T-helper 1 cell treated with Interleukin-12 subunit alpha and Interleukin-12 subunit beta and Interleukin-4 antibody, amounts not matched to agents 30 μg/mL and 1 μg/mL, for 36 hours (primary cell): ENCODE measurements around the gene TLE4.
"Not testable (repeated sequence)": the region's sequence is repeated elsewhere in the genome, so short reads cannot be mapped to it uniquely, and the experiment has no call there.

ENCODE experiments used
- H3K27ac Mint-ChIP-seq: one replicate; pipeline ENCODE4 v1.8.0; 2021; ENCODE audit warnings: mild to moderate bottlenecking, mixed read lengths
- H3K27me3 Mint-ChIP-seq: one replicate; pipeline ENCODE4 v1.8.0; 2021; ENCODE audit warnings: low read depth, mixed read lengths
- H3K36me3 Mint-ChIP-seq: one replicate; pipeline ENCODE4 v1.8.0; 2021; ENCODE audit warnings: low read depth, mixed read lengths
- H3K4me1 Mint-ChIP-seq: one replicate; pipeline ENCODE4 v1.8.0; 2021; ENCODE audit warnings: low read depth, mixed read lengths
- H3K4me3 Mint-ChIP-seq: one replicate; pipeline ENCODE4 v1.8.0; 2021; ENCODE audit warnings: mild to moderate bottlenecking, moderate library complexity, mixed read lengths
- H3K9me3 Mint-ChIP-seq: one replicate; pipeline ENCODE4 v1.8.0; 2021; ENCODE audit warnings: mixed read lengths

Gene TLE4

GRCh38 chr9:79629721-79630120, 58.0 kb downstream of the TLE4 start:
- Mint-ChIP-seq H3K36me3 (peaks cover 7% of the 10 kb centered on the region), H3K4me3 (no peak overlapping the region), H3K9me3 (no peaks in the 10 kb centered on the region), H3K27ac (no peak overlapping the region), H3K27me3 (no peaks in the 10 kb centered on the region), H3K4me1 (peaks cover 31% of the 10 kb centered on the region)

DNA sequence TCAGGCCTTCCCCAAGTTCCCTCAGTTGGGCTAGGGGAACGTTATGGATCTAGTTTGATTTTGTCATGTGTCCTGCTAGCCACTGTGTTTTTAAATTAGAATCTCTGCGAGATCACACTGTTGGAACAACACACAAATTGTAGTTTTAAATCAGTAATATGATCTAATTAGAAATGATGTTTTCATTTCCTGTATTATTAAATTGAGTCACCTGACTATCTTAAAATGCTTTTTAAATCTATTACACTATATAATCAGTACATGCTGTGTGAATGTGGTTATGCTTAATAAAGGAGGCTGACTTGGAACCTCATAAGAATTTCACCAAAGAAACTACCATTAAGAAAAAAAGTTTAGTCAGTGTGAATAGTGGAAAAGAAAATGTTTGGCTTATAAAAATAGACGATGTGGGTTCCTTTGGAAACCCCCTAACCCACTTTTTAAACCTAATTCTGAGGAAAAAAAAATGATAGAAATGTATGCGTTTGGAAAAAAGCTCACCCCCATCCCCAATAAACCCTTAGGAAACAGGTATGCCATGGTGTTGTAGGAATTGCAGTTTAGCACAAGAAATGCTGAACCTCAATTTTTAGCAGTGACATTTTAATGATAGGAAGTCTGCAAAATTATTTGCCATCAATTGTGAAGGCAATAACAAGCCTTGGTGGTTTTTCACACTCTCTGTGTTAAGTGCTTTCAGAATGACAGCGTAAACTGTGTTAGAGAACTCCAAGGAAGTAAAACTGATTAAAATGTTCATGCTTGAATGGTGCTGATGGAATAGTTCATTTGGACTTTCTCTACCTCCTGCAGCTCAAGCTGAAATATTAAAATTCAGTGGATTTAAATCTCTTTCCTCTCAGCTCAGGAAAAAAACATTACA, 59.0 kb downstream of the TLE4 start:
- Mint-ChIP-seq H3K9me3 (no peaks in the 10 kb centered on the region), H3K27ac (peak overlapping the region; percentile 15), H3K4me1 (peaks cover 30% of the 10 kb centered on the region), H3K36me3 (peaks cover 7% of the 10 kb centered on the region), H3K27me3 (no peaks in the 10 kb centered on the region), H3K4me3 (peak overlapping the region; percentile 32)

- Mint-ChIP-seq H3K36me3 (peaks cover 7% of the 10 kb centered on the region), H3K4me1 (peaks cover 30% of the 10 kb centered on the region), H3K27me3 (no peaks in the 10 kb centered on the region), H3K4me3 (no peak overlapping the region), H3K27ac (no peak overlapping the region), H3K9me3 (no peaks in the 10 kb centered on the region)
Observed at GRCh38 chr9:79632060-79632459, 60.3 kb downstream of the TLE4 start.

DNA sequence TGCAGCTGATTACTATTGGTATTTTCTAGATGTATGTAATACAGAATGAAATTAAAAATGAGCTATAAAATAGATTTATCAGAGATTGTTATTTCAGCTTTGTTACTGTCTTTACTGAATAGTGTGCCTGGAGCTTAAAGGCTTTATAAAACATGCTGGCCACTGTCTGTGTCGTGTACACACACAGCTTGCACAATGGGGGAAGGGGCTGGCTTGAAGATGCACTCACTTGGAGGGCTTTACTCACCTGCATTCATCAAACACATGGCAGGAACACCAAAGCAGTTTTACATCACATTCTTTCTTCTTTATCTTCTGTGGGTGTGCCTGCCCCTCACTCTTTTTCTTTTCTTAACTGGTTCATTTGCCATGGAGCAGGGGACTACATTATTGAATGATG, 60.9 kb downstream of the TLE4 start:
- Mint-ChIP-seq H3K27me3 (no peaks in the 10 kb centered on the region), H3K4me1 (peaks cover 36% of the 10 kb centered on the region), H3K36me3 (peaks cover 3% of the 10 kb centered on the region), H3K9me3 (no peaks in the 10 kb centered on the region), H3K27ac (no peak overlapping the region), H3K4me3 (no peak overlapping the region)

DNA sequence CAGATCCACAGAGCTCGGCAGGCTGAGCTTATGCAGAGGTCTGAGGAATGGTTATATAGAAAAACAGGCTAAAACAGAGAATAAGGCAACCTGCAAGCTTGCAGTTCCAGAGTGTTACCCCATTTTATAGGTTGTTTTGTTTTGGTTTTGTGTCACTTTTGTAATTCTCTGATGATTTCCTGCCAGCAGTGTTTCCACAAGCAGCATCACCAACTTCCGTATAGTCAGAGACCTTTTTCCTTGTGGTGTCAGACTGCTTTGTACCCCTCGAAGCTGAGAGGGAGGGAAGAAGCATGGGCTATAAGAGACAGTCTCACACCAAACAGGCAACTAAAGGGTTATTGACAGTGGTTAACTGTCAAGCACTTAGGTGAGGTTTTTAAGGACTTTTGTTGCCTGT, 61.8 kb downstream of the TLE4 start:
- no peak overlapping the region for H3K27ac Mint-ChIP-seq
- no peaks in the 10 kb centered on the region for H3K27me3 Mint-ChIP-seq
- H3K36me3 Mint-ChIP-seq: peaks cover 4% of the 10 kb centered on the region
- no peak overlapping the region for H3K4me3 Mint-ChIP-seq
- H3K9me3 Mint-ChIP-seq: peaks cover 2% of the 10 kb centered on the region
- H3K4me1 Mint-ChIP-seq: peaks cover 40% of the 10 kb centered on the region

DNA sequence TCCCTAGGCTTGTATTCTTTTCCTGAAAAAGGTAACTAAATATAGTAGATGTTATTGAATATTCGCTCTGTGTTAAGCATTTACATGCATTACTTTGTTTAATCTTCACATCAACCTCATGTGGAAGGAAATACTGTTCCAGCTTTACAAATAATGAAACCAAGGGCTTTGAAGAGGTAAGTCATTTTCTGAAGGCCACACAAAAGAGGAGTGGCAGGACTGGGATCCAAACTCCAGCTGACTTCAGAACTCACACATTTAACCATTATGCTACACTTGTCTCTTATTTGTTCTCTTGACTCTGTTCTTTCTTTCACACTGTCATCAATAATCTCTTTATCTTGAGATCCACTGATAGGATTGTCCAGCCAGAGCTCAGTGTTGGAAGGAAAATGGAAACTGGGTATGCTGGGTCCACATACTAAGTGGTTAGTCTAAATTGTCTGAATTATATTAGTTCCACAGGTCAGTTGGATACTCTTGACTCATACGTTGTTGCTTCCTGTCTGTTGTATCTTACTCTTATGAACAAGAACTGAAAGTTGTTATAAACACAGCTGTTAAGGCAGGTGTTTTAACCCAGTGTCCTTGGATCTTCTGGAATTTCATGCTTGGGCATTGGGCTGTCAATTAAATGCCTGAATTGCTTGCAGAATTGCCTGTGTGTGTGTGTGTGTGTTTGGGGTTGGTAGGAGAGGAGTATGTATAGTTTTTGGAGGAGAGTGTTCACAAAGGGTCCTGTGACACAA, 65.6 kb downstream of the TLE4 start:
- peaks cover 6% of the 10 kb centered on the region for H3K9me3 Mint-ChIP-seq
- peaks cover 10% of the 10 kb centered on the region for H3K36me3 Mint-ChIP-seq
- H3K27me3 Mint-ChIP-seq: no peaks in the 10 kb centered on the region
- peaks cover 32% of the 10 kb centered on the region for H3K4me1 Mint-ChIP-seq
- no peak overlapping the region for H3K4me3 Mint-ChIP-seq
- no peak overlapping the region for H3K27ac Mint-ChIP-seq

DNA sequence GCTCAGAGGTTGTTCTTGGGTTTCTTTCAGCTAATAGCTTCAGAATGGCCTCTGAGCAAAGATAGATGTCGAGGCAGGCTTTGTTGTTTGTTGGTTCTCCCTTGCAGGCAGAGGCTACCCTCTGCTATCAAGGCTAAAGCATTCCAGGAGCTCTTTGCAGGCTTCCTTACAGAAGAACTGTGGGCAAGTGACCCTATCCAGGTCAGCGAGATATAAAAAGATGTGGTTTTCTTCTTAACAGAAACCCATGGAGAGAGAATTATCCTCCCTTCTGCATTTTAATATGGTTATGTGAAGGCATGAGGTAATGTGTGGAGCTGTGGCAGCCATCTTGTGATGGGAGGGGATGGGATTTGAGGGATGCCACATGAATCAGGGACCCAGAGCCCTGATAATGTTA, 67.0 kb downstream of the TLE4 start:
- no peaks in the 10 kb centered on the region for H3K27me3 Mint-ChIP-seq
- H3K36me3 Mint-ChIP-seq: peaks cover 17% of the 10 kb centered on the region
- peaks cover 25% of the 10 kb centered on the region for H3K4me1 Mint-ChIP-seq
- no peak overlapping the region for H3K27ac Mint-ChIP-seq
- peaks cover 20% of the 10 kb centered on the region for H3K9me3 Mint-ChIP-seq
- H3K4me3 Mint-ChIP-seq: no peak overlapping the region

DNA sequence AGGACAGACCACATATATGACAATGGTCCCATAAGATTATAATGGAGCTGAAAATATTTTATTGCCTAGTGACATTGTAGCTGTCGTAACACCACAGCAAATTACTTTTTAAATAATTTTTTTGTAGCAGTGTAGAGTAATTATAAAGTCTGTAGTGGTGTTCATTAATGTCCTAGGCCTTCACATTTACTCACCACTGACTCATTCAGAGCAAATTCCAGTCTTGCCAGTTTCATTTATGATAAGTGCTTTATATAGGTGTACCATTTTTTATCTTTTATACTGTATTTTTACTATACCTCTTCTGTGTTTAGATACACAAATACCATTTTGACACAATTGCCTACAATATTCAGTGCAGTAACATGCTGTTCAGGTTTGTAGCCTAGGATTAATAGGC, 67.6 kb downstream of the TLE4 start:
- Mint-ChIP-seq H3K36me3 (peaks cover 22% of the 10 kb centered on the region), H3K4me3 (no peak overlapping the region), H3K27me3 (no peaks in the 10 kb centered on the region), H3K9me3 (peaks cover 25% of the 10 kb centered on the region), H3K27ac (no peak overlapping the region), H3K4me1 (peaks cover 25% of the 10 kb centered on the region)

- not testable (repeated sequence) for H3K27ac Mint-ChIP-seq, H3K27me3 Mint-ChIP-seq
- peaks cover 32% of the 10 kb centered on the region for H3K9me3 Mint-ChIP-seq
- peak overlapping the region; percentile 8 for H3K4me3 Mint-ChIP-seq
- peaks cover 23% of the 10 kb centered on the region for H3K4me1 Mint-ChIP-seq
- H3K36me3 Mint-ChIP-seq: peaks cover 28% of the 10 kb centered on the region
Observed at GRCh38 chr9:79640067-79640466, 68.3 kb downstream of the TLE4 start.

DNA sequence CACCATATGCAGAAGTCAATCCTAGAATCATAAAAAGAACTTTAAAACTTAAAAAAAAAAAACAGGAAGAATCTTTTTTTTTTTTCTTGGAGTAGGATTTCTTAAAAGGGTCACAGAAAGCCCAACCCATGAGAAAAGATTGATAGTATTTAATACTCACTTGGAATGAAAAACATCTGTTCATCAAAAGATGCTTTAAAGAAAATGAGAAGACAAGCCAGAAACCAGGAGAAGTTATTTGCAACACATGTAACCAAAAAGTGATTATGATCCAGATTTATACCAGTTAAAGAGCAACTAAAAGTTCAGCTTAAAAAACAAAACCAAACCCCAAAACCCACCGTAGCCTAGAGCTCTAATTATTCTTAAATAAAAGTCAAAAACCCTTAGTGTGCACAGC, 69.3 kb downstream of the TLE4 start:
- no peak overlapping the region for H3K4me3 Mint-ChIP-seq
- peaks cover 23% of the 10 kb centered on the region for H3K4me1 Mint-ChIP-seq
- H3K27ac Mint-ChIP-seq: no peak overlapping the region
- H3K9me3 Mint-ChIP-seq: peaks cover 36% of the 10 kb centered on the region
- peaks cover 28% of the 10 kb centered on the region for H3K36me3 Mint-ChIP-seq
- H3K27me3 Mint-ChIP-seq: no peaks in the 10 kb centered on the region

DNA sequence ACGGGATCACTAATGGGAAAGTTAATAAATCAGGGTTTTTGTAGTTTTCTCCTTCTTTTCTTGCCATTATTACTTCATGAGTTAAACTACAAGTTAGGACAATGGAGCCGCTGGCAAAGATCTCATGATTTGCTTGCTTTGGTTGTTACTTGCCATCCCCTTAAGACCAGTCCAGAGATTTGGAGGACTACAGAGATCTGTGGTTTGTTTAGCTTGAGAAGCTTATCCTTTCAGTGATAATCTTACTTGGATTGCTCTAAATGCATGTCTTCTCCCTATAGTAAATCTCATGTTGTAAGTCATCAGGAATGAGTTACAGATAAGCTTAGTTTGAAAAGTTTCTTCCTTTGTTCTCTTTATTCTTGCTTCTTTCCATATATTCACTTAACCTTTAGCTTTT, 70.9 kb downstream of the TLE4 start:
- no peaks in the 10 kb centered on the region for H3K27me3 Mint-ChIP-seq
- H3K36me3 Mint-ChIP-seq: peaks cover 27% of the 10 kb centered on the region

GRCh38 chr9:79644048-79644447, 72.3 kb downstream of the TLE4 start:
- Mint-ChIP-seq H3K36me3 (peaks cover 22% of the 10 kb centered on the region), H3K9me3 (peaks cover 30% of the 10 kb centered on the region), H3K4me3 (no peak overlapping the region), H3K27me3 (no peaks in the 10 kb centered on the region), H3K4me1 (peaks cover 10% of the 10 kb centered on the region), H3K27ac (no peak overlapping the region)

More for the DNA sequence above, 70.9 kb downstream of the TLE4 start:
- H3K9me3 Mint-ChIP-seq: peaks cover 36% of the 10 kb centered on the region
- H3K4me1 Mint-ChIP-seq: peaks cover 17% of the 10 kb centered on the region
- no peak overlapping the region for H3K27ac Mint-ChIP-seq
- H3K4me3 Mint-ChIP-seq: no peak overlapping the region

DNA sequence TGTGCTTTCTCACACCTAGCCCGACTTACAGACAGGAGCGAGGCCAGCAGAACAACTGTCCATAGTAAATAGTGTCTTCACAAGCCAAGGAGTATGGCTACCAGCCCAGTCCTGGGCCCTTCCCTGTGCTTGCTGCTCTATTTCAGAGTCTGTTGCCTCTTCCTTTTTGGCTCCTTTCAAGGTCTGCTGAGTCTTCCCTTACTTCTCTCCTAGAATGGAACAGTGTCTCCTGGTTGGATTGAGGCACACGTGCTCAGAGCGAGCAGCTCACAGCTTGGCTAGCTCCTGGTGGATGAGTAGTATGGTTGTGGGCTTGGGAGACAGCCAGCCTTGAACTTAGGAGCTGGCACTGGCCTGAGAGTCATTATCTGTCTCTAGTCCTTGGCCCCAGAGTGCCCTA, 72.8 kb downstream of the TLE4 start:
- H3K27ac Mint-ChIP-seq: no peak overlapping the region
- H3K27me3 Mint-ChIP-seq: no peaks in the 10 kb centered on the region
- H3K4me1 Mint-ChIP-seq: peaks cover 8% of the 10 kb centered on the region
- no peak overlapping the region for H3K4me3 Mint-ChIP-seq
- peaks cover 30% of the 10 kb centered on the region for H3K9me3 Mint-ChIP-seq
- H3K36me3 Mint-ChIP-seq: peaks cover 22% of the 10 kb centered on the region

DNA sequence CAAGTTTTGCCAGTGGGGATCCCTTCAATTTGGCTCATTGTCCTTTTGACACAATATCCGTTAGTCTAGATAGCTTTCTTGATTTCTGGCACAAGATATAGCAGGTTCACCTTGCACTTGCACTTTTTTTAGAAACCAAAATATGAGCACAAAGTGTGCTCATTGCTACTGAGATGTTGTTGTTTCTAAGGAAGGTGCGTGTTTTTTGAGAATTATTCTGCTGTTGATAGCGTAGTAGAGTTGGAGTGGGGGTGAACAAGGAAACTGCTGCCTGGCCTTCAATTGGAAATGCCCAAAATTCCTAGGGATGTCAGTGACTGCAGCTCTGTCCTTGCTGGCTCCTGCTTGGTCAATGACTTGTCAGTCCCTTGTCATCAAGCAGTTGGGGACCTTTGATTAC, 73.3 kb downstream of the TLE4 start:
- peaks cover 4% of the 10 kb centered on the region for H3K4me1 Mint-ChIP-seq
- peaks cover 20% of the 10 kb centered on the region for H3K36me3 Mint-ChIP-seq
- H3K27me3 Mint-ChIP-seq: no peaks in the 10 kb centered on the region
- H3K9me3 Mint-ChIP-seq: peaks cover 30% of the 10 kb centered on the region
- H3K4me3 Mint-ChIP-seq: no peak overlapping the region
- H3K27ac Mint-ChIP-seq: no peak overlapping the region

DNA sequence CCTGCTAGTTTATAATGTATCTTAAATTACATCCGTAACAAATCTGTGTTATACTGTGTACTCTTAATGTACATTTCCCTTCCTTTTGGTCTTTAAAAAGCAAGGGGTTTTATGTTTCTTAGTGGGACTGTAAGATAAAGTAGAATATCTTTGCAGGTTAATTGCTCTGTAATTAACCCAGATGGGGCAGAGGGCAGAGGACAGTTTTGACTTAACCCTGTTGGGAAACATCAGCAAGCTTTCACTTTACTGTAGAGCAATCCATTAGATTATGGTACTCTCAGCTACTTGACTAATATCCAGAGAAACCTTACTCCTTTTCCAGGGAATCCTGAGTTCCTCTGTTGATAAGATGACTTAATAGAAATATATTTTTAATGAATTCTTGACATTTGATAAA, 74.3 kb downstream of the TLE4 start:
- Mint-ChIP-seq H3K4me1 (no peaks in the 10 kb centered on the region), H3K27ac (no peak overlapping the region), H3K4me3 (no peak overlapping the region), H3K9me3 (peaks cover 30% of the 10 kb centered on the region), H3K36me3 (peaks cover 20% of the 10 kb centered on the region), H3K27me3 (no peaks in the 10 kb centered on the region)
